Stimulated activated CD4-positive, alpha-beta T cell treated with anti-CD3 and anti-CD28 coated beads, TNF-alpha, amount 100 ng/mL, for 1 hour (primary cell): Measurements from ENCODE around the gene MRPL55.

Experiments used
- DNase-seq, 3 donors: peaks; one replicate each; pipeline ENCODE4 v3.0.0-alpha.2; 2020; ENCODE audit warnings: low read depth in 3 of 3, low spot score in 1 of 3

MRPL55 gene

DNA sequence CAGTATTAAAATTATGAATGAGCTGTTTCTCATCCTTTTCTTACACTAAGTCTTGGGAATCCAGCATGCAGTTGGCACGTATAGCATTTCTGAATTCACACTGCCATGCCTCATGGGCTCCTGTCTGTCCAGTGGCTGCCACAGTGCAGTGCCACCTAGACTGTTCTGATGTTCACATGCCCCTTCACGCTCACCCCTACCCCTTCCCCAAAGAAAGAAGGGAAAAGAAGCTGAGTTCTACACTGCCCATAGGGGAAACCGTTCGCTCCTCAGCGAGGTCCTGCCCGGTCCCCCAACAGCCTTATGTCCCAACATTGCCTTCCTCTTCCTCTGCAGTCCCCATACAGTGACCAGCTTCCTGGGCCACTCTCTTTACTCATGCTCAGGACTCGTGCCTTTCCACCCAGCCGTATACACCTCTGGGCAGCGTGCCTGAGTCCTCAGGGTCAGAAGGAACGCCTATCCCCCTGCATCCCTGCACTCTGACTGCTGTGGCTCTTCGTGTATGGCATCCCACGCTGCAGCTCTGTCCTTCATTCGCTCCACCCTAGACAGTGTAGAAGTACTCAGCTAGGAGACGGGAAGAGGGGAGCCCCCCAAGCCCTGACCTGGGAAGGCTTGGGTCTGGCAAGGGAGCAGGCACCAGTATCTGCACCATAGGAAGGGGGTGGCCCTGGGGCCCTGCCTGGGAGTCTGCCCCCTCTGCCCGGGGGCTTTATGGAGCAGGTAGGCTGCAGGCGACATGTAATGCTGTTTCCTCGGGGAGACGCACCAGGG, 50.7 kb downstream of the MRPL55 start:
- no peak for DNase-seq
